Omental fat pad (tissue), 4 donors: Measurements from ENCODE around the gene WFDC12. TPM values are rescaled to one million over a fixed set of nuclear protein-coding genes. Genes with fewer than 3 reads are reported as not detected.

Experiments used
- ATAC-seq: fragments of 150-250 bp; one replicate; pipeline ENCODE4 v1.9.1; 2016; ENCODE audit warnings: mild to moderate bottlenecking, moderate library complexity; ENCODE audit not compliant: low FRiP score
- DNase-seq: peaks from one replicate; pipeline ENCODE4 v3.0.0-alpha.2; 2019; ENCODE audit warnings: low spot score
- CTCF ChIP-seq, 3 donors: fragments of 450-650 bp; IDR thresholded peaks; one replicate each; pipeline ENCODE4 v1.5.1; 2016 to 2017; ENCODE audit warnings: antibody characterized with exemption in 3 of 3, mild to moderate bottlenecking in 3 of 3, moderate library complexity in 2 of 3
- total RNA-seq, 4 donors: library from RNA; depleted of rRNA; stranded (reverse); fragments of >200 nt; gene quantifications; one replicate each; pipeline ENCODE4 v1.1.0, GENCODE V29; 2016

WFDC12 gene
- total RNA-seq, 4 donors from 2014 or later, result not detected

DNA sequence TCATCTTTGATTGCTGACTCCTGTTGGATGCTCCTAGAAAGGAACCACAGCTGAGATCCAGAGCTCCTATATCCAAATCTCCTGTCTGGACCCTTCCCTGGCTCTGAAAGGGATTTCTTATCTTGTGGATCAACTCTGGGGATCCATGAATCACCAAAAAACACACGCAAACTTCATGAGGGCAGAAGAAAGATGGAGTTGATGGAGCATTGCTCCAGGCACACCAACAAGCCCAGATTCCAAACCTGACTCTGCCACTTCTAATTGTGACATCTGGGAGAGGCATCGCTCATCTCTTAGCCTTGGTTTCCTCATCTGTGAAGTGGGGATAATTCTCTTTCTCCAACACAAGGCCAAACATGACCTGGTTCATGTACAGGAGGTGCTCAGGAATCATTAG, 30.1 kb downstream of the WFDC12 start:
- ATAC-seq (no peak), DNase-seq (no peak)
- TF ChIP-seq CTCF (IDR thresholded peaks at IDR 0.05), result no peak

DNA sequence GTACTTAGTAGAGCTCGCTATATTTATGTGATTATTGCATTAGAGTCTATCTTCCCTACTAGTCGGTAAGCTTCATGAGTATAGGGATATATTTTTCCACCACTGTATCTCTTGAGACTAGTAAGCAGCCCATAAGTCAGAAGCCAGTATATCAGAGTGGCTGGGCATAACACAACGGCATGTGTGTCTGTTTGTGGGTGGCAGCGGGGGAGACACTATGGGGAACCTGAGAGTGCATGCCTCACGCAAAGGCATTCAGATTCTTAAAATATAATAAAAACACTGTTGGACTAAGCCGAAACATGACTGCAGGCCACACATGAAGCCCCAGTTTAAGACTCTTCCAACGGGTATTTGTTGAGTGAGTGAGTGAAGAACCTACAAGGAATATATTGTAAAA, 31.4 kb downstream of the WFDC12 start:
- DNase-seq (no peak), ATAC-seq (no peak)
- TF ChIP-seq CTCF (IDR thresholded peaks at IDR 0.05), result no peak

DNA sequence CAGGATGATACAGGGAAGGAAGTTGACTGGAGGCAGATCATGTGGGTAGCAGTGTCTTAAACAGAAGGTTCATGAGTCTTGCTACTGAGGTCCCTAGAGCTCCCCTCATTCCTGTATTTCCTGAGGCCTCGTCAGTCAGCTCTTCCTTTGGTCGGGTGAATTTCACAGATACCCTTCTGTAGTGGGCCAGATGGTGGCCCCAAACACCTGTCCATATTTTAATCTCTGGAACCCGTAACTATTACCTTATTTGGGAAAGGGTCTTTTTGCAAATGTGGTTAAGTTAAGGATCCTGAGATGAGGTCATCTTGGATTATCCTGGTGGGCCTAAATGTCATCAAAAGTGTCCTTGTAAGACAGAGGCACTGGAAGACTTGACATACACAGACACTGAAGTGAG, 32.9 kb downstream of the WFDC12 start:
- no peak for ATAC-seq
- no peak for DNase-seq
- no peak for TF ChIP-seq CTCF (IDR thresholded peaks at IDR 0.05)

DNA sequence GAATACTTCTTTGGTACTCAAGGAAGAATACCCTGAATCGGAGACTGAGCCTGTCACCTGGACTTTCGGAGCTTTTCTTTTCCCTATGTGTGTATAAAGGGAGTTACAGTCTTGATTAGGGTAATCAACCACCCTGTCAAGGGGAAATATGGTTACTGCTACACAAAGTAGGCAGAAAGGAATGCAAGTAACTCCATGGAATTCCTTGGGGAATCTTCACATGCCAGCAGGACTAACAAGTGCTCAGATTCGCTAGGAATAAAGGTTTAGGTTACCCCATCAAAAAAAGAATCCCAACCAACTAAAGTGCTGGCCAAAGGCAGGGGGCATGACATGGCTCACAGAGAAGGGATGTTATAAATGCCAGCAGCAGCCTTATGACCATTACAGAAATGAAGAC, 33.8 kb downstream of the WFDC12 start:
- no peak for TF ChIP-seq CTCF (IDR thresholded peaks at IDR 0.05)
- ATAC-seq (no peak), DNase-seq (no peak)

DNA sequence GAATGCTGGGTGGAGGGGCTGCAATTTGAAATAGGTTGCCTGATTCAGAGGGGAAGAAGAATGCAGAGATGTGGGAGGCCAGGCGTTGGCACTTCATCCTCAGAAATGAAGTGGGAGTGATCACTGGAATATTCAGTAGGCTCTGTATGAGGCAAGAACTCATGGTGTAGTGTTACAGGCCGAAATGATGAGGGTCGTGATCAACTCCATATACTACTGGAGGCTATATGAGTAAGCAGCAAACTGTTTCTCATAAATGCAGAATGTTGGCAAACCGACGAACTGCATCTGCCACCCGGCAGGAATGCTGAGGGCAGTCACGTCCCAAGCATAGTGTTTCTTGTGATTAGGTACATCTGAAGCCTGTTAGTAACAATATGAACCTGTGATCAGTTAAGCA, 36.0 kb downstream of the WFDC12 start:
- peak; percentile 90 for ATAC-seq

GRCh38 chr20:45087814-45088213, 36.5 kb downstream of the WFDC12 start:
- no peak for TF ChIP-seq CTCF (IDR thresholded peaks at IDR 0.05)
- no peak for DNase-seq
- ATAC-seq, result no peak

More for the DNA sequence above, 36.0 kb downstream of the WFDC12 start:
- no peak for DNase-seq
- TF ChIP-seq CTCF (IDR thresholded peaks at IDR 0.05), result no peak

DNA sequence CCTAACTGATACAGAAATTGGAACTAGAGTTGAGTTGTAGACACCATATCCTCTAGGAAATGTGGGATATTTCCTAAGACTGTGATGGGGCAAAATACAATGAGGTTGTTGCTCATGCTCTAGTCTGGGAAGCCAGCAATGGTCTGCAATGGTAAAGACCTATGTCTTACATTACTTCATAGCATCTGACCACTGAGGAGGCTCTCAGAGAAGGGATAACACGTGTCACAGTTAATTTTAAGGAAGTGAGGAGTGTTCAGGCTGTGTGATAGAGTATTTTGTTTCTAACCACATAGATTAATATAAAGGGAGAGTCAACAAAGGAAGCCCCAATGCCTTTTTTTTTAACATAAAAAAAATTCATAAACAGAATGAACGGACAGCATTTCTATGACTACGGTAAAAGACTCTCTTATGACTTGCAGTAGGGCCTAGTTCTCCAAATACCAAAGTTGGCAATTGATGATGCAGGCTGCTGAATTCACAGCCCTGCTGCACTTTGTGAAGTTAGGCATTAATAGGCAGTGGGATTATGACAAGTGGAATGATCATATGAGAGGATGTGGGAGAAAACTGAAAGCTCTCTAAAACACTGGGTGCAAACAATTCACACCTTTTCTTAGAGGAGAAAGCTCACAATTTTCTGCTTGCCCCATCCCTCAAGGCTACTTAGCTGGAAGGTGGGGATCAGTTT, 37.0 kb downstream of the WFDC12 start:
- no peak for TF ChIP-seq CTCF (IDR thresholded peaks at IDR 0.05)
- DNase-seq (no peak), ATAC-seq (no peak)
